Stimulated activated CD4-positive, alpha-beta T cell treated with anti-CD3 and anti-CD28 coated beads, Interleukin-4, amount 100 ng/mL, for 24 hours (primary cell): ENCODE results near the gene MRPL36.
"Not testable (repeated sequence)": the region's sequence is repeated elsewhere in the genome, so short reads cannot be mapped to it uniquely, and the experiment has no call there.

ENCODE experiments used
- DNase-seq: peaks from one replicate; pipeline ENCODE4 v3.0.0-alpha.2; 2020

The MRPL36 gene

GRCh38 chr5:1799602-1800471 is at the start of gene MRPL36:
MRPL36 (minus strand) TSS chr5:1799837; CDS start chr5:1798935, 902 bp downstream.
- DNase-seq = peak; percentile 94

GRCh38 chr5:1847611-1848010 is 48.0 kb upstream of the MRPL36 start:
- DNase-seq = no peak

GRCh38 chr5:1847056-1847455 is 47.4 kb upstream of the MRPL36 start:
- DNase-seq = no peak

GRCh38 chr5:1846583-1846982 is 46.9 kb upstream of the MRPL36 start:
- no peak for DNase-seq

GRCh38 chr5:1845696-1846095 is 46.1 kb upstream of the MRPL36 start:
- no peak for DNase-seq

GRCh38 chr5:1844708-1845436 is 45.2 kb upstream of the MRPL36 start:
- no peak for DNase-seq

- not testable (repeated sequence) for DNase-seq
Observed at GRCh38 chr5:1843761-1844160, 44.1 kb upstream of the MRPL36 start.

- DNase-seq = no peak
Observed at GRCh38 chr5:1842004-1842819, 42.6 kb upstream of the MRPL36 start.

GRCh38 chr5:1840741-1841521 is 41.3 kb upstream of the MRPL36 start:
- no peak for DNase-seq

GRCh38 chr5:1840071-1840547 is 40.5 kb upstream of the MRPL36 start:
- no peak for DNase-seq

GRCh38 chr5:1838013-1838412 is 38.4 kb upstream of the MRPL36 start:
- no peak for DNase-seq

GRCh38 chr5:1836891-1837880 is 37.5 kb upstream of the MRPL36 start:
- no peak for DNase-seq

- no peak for DNase-seq
Observed at GRCh38 chr5:1836176-1836890, 36.7 kb upstream of the MRPL36 start.

GRCh38 chr5:1835431-1835830 is 35.8 kb upstream of the MRPL36 start:
- no peak for DNase-seq

GRCh38 chr5:1834721-1835429 is 35.2 kb upstream of the MRPL36 start:
- DNase-seq = no peak

- DNase-seq = no peak
Observed at GRCh38 chr5:1834022-1834551, 34.5 kb upstream of the MRPL36 start.

GRCh38 chr5:1833264-1834021 is 33.8 kb upstream of the MRPL36 start:
- DNase-seq = no peak

- DNase-seq = no peak
Observed at GRCh38 chr5:1832511-1833250, 33.0 kb upstream of the MRPL36 start.
